Activated CD8-positive, alpha-beta memory T cell treated with anti-CD3 and anti-CD28 coated beads, Interleukin-2, amount 50 U/mL, for 4 hours (primary cell): Measurements from ENCODE around the gene RASGEF1B.

Experiments used
- DNase-seq: peaks from one replicate; pipeline ENCODE4 v3.0.0-alpha.2; 2020

RASGEF1B gene

DNA sequence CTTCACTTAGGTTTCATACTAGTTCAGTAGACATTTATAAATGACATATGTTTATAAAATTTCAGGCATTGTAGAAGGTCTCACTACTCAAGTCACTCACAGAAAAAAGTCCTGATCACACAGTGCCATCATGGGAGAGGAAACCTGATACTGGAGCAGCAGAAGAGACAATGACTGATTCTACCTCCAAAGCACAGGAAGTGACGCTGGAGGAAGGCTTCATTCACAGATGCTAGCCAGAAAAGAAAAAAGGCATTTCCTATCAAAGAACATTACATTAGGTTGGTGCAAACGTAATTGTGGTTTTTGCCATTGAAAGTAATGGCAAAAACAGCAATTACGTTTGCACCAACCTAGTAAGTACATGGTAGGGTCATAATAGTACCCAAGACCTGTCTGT is 79.5 kb downstream of the RASGEF1B start:
- no peak for DNase-seq

DNA sequence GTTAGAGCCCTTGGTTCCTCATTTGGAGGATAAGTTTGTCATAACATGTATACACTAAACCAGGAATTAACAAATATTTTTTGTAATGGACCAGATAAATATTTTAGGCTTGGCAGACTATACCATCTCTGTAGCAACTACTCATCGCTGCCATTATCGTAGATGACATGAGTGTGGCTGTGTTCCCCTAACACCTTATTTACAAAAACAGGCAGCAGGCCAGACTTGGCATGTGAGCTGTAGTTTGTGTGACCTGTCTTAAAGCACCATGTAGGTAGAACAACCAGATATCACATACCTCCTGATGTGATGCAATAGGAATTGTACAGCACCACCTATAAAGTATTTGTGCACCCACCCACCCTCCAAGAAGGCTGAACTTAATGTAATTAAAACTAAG is 82.0 kb downstream of the RASGEF1B start:
- DNase-seq = no peak

DNA sequence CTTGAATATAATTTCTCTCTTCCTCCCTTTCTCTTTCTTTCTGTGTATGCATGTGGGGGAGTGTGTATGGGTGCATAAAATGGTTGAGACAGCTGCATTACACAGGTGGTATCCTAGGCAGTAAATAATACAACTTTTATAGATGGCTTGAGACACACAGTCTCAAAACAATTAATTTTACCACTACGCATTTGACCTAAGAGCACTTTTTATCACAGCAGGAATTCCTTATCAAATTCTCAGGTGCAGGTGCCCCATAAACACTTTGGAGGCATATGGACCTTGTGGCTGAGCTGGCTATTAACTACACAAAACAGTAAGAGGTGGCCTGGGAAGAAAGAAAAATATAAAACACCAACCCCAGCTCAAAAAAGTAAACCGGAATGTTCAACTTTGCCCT is 91.3 kb downstream of the RASGEF1B start:
- no peak for DNase-seq

DNA sequence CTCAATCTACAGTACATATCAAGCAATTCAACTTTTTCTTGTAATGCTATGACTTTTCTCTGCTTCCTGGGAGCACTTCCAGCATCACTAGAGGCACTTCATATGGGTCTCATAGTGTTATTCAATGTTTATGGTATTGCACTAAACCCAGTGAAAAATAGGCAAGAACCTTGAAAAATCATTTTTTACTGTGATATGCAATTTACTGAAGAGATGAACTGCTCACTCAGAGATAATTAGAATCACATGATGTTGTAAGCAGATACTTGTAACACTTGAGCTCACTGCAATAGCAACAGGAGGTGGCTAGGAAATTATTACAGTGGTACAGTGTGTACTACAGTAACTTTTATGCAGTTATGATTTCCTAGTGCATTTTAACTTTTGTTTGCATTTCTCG is 93.3 kb downstream of the RASGEF1B start:
- DNase-seq = no peak

DNA sequence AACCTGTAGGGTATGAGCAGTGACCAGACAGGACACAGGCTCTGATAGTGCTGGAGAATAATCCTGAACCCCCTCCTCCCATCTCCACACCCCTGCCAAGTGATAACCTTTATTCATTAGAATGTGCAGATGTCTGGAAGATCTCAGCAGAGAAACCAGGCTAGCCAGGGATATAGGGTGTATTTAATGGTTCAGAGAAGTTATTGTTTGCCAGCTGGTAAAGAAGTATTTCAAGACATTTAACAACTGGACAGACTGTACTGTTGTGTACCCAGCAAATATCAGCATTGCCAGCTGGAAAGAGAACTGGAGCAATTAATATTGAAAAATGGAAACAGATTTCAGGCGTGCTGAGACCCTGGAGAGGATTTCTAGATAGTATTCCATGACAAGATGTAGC is 94.5 kb downstream of the RASGEF1B start:
- DNase-seq = no peak

DNA sequence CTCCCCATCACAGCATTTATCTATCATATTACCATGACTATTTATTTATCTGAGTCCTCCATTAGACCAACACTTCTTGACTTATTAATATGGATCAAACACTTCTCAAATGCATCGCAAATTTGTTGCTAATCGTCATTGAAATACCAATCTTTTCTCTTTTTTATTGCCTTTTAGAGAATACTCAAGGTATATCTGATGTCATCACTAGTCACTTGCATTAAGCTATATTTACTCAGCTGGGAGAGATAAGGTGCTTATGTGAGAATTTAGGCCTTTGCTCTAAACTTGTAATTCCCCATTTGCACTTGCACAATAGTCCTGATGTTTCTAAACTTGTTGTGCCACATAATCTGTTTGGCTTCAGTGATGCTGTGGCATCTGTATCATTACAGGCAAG is 95.0 kb downstream of the RASGEF1B start:
- no peak for DNase-seq
